Pulmonary artery endothelial cell (primary cell): Measurements from ENCODE around the gene PSME2. TPM values are rescaled to one million over a fixed set of nuclear protein-coding genes. Genes with fewer than 3 reads are reported as not detected.
A peak's percentile ranks its signal among the peaks of the same experiment; 100 is the strongest.
"Not testable (repeated sequence)": the region's sequence is repeated elsewhere in the genome, so short reads cannot be mapped to it uniquely, and the experiment has no call there.

Source experiments
- DNase-seq: peaks from one replicate; pipeline ENCODE4 v3.0.0-alpha.2; 2011; ENCODE audit warnings: low read depth, low spot score
- total RNA-seq: library from RNA; depleted of rRNA; stranded (reverse); fragments of >200 nt; gene quantifications from 2 replicates; pipeline ENCODE4 v1.2.3, GENCODE V29; 2014

Gene PSME2
- total RNA-seq, 1 donor from 2014 or later = 155 TPM

DNA sequence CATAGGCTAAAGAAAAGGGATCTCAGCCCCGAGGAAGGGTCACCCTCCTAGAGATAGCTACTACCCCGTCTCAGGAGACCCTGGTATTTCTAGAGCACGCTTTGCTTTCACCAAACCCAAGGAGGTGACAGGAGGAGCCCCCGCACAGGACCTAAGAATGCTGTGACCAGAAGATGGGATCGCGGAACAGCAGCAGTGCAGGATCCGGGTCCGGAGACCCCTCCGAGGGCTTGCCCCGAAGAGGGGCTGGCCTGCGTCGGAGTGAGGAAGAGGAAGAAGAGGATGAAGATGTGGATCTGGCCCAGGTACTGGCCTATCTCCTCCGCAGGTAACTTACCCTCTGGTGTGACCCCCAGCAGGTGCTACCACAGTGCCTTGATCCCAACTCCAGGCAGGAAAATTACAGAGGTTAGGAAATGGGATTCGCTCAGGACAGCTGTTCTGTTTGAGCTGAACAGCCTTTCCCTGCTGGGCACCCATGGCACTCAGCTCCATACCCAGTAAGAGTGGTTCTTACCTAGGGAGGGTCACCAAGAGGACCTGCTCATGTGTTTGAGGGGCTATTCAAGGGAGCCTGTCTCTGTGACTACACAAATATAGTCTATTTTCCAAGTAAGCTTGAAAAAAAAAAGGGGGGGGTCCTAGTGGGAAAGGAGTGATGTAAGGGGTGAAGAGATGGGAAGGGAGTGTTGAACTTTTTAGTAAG is 30.8 kb downstream of the PSME2 start:
- no peak for DNase-seq

DNA sequence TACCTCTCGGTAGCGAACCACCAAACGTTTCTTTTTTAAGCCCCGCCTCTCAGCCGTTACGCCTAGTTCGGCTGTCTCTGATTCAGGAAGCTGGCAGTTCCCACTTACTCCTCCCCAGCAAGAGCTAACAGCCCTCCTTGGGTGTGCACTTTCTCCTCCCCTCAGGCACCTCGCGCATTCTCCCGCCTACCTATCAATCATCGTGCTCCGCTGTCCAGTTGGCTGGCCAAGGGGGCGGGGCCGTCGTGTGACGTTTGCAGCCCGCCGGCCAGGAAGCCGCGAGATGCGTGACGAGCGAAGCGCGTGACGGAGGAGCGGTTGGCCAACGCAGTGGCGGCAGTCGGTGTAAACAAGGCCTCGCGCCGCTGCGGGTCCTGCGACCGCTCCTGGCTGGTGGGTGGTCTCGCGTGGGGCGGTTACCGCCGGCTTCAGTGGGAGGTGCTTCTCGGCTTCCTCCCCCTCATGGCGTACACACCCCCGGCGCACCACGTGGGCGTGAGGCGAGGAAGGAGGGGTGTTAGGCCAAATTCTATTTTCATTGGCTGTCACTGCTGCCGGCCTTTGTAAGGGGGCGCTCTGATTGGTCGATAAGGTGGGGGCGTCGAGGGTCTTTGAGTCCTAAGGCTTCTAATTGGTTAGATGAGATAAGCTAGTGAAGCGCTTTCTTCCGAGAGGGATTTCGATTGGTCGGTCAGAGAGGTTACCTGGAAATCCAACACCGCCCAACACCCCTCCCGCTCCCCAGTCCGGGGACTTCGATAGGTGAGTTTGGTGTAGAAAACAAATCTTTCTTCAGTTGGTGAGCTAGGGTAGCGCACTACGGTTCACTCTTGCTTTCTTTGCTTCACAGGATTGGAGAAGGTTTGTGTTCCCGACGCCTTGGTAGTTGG is 31.6 kb downstream of the PSME2 start, which contains the start of the genes DCAF11 and NRL:
Gene DCAF11, plus strand, starts transcription at position 246 of the 890 bp plus-strand sequence. CDS start 818 bp downstream, outside the sequence.
Gene NRL, minus strand, starts transcription at position 418 of the 890 bp plus-strand sequence. CDS start 32,101 bp downstream, outside the sequence.
- DNase-seq = peak; percentile 99

DNA sequence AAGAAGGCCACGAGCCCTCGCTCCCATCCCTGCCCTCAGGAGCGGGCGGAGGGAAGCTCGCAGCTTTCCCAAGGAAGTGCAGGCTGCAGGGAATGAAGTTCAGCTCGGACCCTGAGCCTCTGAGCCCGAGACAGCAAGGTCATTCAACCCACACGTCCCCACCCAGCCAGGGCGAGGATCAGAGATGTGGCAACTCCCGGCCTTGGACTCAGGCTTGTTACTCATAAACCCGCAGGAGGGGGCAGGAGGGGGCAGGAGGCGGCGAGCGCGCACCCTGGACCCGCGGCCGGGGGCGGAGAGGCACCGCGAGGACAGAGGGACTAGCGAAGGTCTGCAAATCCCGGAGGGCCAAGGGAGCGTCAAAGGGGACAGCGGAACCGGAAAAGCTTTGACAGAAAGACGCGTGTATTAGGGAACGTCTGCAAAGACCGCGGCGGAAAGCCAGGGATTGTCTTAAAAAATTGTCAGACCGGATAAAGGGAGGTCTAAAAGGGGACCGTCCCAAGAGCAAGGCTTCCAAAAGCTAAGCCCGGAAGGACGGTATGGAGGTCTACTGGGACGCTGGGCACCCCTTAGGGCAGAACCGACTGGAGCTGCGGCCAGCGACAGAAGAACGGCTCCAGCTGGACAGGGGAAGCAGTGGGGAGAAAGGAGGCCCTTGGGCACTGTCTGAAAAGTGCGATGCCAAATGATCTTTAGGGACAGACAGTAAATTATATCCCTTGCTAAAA is 32.4 kb downstream of the PSME2 start:
- peak; percentile 40 for DNase-seq

GRCh38 chr14:24113379-24113800 is 33.0 kb downstream of the PSME2 start:
- no peak for DNase-seq

GRCh38 chr14:24110523-24110922 is 35.9 kb downstream of the PSME2 start:
- no peak for DNase-seq

- DNase-seq = no peak
Measured at GRCh38 chr14:24110060-24110459, 36.4 kb downstream of the PSME2 start.

- no peak for DNase-seq
Measured at GRCh38 chr14:24108336-24108874, 38.0 kb downstream of the PSME2 start.

GRCh38 chr14:24106672-24107271 is 39.6 kb downstream of the PSME2 start:
- DNase-seq = no peak

- DNase-seq = not testable (repeated sequence)
Measured at GRCh38 chr14:24105609-24106239, 40.7 kb downstream of the PSME2 start.

- no peak for DNase-seq
Measured at GRCh38 chr14:24103451-24103850, 43.0 kb downstream of the PSME2 start.

DNA sequence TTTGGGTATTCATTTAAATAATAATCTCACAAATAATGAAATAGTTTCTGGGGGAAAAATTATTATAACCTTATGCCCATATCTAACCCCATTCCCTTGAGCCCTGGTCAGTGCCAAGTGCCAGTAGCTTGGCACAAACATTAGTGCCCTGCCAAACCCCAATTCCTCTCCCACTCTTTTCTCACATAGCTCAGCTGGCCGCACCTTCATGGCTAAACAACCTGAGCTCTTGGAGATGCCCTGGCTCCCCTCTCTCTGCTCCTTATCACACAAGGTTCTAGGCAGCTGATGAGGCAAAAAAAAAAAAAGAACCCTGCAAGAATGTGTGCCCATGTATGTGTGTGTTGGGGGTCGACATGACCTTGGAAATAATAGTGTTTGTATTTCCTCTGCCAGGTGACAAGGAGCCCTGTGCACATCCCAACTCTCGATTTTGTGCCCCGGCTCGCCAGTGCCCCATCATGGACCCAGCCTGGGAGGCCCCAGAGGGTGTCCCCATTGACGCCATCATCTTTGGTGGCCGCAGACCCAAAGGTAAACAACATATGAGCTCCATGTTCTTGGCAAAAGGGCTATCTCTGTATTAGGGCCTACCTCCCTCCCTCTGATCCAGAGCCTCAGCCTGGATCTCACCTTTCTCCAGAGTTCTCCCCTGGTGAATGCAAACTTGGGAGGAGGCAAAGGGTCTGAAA is 43.9 kb downstream of the PSME2 start:
- DNase-seq = no peak

- DNase-seq = no peak
Measured at GRCh38 chr14:24100982-24101494, 45.4 kb downstream of the PSME2 start.

DNA sequence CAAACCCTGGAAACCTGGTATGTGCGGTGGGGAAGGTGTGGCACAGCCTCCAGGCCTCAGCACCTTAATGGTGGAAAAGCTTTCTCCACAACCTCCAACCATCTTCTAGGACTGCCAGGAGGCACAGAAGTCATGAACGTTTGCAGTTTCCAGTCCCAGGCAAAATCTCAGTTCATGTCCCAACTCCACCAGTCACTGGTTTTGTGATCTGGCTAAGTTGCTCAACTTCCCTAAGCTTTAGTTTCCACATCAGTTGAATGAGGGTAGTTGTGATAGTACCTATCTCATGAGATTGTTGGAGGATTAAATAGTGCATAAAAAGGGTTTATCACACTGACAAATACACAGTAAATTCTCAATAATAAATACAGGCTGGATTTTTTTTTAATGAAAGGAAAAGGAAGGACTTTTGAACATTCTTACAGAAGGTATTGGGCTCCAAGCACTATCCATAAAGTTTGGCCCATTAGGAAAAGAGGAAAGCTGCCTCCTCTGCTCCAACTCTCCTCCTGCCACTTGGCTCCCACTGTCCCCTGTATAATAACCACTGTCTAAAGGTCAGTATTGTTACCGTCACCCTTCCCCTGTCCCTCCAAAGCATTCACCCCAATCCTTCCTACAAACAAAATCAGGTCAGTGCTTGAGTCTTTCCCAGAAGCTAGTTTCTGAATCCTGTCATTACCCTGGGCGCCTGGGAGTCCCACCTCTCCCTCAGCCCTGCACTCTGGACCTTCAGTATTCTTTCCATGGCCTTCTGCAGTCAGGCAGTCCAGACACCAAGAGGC is 46.0 kb downstream of the PSME2 start:
- DNase-seq = no peak

DNA sequence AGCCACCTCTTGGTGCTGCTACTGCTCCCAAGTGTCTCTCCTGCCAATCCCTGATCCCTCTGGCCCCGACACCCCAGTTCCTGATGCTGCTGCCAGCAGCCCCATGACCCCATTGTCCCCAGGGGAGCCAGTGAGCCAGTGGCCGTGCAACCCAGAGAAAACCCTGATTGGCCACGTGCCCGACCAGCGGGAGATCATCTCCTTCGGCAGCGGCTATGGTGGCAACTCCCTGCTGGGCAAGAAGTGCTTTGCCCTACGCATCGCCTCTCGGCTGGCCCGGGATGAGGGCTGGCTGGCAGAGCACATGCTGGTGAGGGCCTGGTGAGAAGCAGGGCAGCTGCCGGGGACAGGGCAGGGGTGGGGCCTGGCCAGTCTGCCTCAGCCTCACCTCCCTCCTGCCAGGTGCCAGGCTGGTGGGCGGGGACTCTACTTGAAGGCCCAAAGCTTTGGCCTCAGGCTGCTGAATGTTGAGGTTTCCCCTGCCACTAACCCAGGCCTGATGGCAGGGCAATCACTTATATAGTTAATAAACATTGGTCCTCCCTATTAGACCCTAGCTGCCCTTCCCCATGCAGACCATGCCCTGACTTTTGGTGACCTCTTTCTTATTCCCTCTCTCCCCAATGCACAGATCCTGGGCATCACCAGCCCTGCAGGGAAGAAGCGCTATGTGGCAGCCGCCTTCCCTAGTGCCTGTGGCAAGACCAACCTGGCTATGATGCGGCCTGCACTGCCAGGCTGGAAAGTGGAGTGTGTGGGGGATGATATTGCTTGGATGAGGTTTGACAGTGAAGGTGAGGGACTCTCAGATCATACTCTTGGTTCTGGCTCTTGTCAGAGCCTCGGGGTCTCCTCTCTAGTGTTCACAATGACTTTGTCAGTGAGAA is 47.2 kb downstream of the PSME2 start:
- no peak for DNase-seq

DNA sequence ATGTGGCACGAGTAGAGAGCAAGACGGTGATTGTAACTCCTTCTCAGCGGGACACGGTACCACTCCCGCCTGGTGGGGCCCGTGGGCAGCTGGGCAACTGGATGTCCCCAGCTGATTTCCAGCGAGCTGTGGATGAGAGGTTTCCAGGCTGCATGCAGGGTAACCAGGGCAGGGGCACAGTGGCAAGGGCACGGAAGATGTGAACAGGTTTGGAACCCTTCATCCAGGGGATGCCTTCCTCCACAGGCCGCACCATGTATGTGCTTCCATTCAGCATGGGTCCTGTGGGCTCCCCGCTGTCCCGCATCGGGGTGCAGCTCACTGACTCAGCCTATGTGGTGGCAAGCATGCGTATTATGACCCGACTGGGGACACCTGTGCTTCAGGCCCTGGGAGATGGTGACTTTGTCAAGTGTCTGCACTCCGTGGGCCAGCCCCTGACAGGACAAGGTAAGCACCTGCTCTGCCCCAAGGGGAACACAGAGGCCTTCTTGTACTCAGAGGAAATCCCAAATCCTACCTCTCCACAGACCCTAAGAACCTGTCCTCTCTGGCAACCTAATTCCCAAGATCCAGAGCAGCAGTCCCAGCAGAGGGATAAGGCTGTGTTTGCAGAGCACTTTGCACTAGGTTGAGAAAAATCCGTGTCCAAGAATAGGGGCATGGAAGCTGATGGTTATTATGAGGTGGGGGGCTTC is 48.0 kb downstream of the PSME2 start:
- DNase-seq = no peak

- DNase-seq = no peak
Measured at GRCh38 chr14:24096545-24097181, 49.7 kb downstream of the PSME2 start.
